NCI-H146 (cell line): ENCODE results near the gene TBC1D9.
"Not testable (repeated sequence)": the region's sequence is repeated elsewhere in the genome, so short reads cannot be mapped to it uniquely, and the experiment has no call there.

Experiments used
- DNase-seq: peaks from one replicate; lab custom pipeline; 2025; lab: John Stamatoyannopoulos, UW

Gene TBC1D9

DNA sequence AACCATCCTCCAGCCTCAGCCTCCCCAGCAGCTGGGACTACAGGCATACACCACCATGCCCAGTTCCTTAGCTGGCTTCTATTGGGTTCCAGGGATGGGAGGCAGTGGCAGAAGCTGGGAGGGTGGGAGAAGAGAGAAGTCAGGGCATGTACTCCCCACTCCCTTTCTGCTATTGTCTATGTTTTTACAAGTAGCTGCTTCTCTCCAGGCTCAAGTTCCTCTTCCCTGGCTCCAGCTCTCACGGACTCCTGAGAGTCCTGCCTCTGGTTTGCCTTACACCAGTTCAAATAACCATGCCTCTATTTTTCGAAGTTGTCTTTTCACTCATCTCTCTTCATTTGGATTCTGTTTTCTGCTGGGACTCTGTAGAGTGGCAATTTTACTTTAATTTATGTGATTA lies 2.9 kb downstream of the TBC1D9 start:
- DNase-seq = no peak

DNA sequence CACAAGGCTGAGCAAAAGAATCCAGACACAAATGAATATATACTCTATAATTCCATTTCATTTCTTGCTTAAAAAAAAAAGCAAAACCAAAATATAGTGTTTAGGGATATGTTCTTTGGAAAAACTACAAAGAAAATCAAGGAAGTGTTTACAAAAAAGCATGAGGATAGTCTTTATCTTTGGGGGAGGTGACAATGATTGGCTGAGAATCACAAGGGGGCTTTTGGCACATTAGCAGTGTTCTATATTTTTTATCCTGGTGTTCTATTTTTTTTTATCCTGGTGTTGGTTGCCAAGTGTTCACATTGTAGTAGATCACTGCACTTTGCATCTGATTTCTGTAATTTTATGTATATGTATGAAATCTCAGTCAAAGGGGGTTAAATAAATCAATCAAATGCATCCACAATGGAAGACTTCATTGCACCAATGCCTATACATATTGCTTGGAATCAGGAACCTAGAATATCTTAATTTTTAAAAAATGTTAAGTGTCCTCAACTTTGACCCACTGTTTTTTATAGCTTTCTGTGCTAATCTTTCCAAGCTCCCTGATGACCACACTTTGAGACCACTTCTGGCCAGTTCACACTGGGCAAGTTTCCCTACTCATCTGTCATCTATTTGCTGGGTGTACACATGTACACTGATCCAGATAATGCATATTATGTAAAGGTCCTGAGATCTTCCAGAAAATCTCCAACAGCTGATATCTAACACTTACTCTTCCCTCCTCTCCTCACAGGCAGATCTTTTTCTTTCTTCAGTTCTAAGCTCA lies 3.7 kb downstream of the TBC1D9 start:
- DNase-seq = no peak

DNA sequence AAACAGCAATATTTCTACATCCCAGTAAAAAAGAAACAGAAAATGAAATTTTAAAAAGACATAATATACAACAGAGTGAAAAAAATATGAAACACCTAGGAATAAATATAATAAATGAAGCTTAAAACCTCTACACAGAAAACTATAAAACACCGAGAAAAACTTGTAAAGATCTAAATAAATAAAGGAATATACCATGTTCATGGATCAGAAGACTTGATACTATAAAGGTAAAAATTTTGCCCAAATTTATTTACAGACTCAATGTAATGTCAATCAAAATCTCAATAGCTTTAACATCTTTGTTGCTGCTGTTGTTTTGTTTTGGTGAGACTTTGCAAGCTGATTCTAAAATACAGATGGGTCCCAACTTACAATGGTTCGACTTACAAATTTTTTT lies 5.7 kb downstream of the TBC1D9 start:
- DNase-seq = no peak

DNA sequence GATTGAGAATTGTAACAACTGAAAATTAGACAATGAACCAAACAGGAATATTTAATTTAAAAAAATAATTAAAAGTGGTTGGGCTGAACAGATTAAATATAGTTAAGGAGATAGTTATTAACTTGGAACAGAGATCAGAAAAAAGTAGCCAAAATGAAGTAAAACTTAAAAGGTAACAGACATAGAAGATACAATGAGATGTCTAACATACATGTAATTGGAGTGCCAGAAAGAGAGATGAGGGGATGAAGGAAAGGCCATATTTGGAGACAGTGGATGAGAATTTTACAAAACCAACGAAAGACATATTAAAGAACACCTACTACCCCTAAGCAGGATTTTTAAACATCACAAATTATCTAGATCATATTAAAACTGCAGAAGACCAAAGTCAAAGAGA lies 8.0 kb downstream of the TBC1D9 start:
- no peak for DNase-seq

DNA sequence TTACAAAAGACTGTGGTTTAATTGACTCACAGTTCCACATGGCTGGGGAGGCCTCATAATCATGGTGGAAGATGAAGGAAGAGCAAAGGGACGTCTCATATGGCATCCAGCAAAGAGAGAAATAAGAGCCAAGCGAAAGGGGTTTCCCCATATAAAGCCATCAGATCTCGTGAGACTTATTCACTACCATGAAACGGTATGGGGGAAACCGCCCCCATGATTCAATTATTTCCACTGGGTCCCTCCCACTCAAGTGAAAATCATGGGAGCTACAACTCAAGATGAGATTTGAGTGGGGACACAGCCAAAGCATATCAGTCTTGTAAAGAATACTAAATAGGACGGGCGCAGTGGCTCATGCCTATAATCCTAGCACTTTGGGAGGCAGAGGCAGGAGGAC lies 9.6 kb downstream of the TBC1D9 start:
- DNase-seq = not testable (repeated sequence)

DNA sequence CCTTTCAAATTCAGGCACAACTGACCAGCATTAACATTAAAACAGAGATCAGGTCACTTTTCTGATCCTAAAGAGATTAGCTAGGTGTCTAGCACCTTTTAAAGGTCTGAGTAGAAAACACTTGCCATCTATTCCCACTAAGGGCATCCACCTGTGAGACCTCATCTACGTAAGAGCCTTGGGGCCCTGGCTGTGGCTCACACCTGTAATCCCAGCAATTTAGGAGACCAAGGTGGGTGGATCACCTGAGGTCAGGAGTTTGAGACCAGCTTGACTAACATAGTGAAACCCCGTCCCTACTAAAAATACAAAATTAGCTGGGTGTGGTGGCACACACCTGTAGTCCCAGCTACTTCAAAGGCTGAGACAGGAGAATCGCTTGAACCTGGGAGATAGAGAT lies 11.8 kb downstream of the TBC1D9 start:
- DNase-seq = no peak

DNA sequence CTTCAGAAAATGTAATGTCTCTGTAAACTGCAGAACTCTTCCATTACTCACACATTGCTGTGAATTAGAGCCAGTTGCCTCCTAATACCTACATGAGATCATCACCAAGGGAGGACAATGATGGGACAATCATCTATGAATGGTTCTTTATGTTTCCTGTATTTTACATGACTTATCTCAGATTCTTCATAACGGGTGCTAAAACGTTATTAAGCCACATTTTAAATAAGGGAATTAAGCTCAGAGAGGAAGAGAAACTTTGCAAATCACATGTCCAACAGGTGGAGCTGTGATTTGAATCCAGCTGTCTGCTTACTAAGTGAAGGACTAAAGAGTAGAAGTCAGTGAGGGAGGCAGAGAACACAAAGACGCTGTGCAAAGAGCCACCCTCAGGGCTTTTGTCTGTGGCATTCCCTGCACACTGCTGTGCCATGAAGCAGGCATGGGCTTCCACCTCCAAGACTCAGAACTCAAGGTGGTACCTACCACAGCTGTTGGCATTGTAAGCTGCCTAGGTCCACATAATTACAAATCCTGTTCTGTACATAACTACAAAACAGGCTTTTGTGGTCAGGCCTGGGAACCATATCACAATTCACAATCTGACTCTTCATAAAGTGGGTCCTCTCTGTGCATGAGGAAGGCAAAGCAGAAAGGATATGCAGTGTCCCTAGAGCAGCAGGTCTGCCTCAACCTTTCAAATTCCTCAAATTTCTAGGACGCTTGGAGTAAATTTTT lies 12.8 kb downstream of the TBC1D9 start:
- peak; percentile 24 for DNase-seq

DNA sequence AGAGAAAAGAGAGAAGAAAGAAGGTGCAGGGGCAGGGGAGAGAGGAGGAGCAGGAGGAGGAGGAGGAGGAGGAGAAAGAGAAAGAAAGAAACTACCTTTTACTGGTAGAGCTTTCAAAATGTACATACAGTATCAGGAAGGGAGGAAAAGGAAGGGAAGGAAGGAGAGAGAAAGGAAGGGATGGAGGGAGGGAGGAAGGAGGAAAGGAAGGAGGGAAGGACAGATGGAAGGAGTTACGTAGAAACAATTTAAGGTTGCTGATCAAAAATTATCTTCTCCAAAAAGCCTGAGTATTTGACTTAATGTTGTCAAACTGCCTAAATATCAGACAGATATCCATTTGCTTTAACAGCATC lies 13.4 kb downstream of the TBC1D9 start:
- DNase-seq = no peak

DNA sequence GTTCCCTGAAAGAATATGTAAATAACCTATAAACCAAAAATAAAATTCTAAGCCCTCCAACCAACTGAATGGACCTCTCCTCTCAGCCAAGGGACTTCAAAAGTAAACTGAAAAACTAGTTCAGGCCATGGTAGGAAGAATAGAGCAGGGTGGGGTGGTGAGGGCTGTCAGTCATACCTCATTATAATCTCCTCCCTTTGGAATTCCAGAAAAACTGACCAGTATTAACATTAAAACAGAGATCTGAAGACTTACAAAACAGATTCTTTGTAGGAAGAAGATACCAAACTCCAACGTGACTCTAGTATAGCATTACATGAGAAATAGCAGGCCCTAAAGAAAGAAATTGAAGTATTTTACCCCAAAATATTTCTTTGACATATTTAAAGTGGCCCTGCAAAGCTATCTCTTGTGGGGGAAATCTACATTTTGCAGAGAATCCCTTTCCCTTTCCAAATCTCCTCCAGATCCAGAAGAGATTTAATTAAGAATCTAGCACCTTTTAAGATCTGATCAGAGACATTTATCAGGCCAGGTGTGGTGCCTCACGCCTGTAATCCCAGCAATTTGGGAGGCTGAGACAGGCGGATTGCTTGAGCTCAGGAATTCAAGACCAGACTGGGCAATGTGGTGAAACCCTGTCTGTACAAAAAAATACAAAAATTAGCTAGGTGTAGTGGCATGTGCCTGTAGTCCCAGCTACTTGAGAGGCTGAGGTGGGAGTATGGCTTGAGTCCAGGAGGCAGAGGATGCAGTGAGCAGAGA lies 15.1 kb downstream of the TBC1D9 start:
- no peak for DNase-seq

DNA sequence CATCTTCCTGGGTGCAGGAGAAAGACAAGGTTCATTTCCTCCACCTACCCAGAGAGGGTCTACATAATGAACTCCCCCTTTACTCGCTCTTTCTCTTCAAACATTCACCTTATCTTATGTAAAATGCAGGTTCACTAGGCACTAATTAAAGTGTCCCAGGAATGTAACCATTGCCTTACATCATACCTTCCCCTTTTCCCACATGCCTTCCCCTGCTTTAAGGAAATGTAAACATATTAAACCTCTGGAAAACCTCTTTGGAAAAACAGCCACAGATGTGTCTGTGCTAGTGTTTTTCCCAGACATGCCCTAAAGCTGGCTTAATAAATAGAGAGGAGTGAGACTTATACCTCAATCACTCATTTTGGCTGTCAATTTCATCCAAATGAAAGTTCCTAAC lies 15.8 kb downstream of the TBC1D9 start:
- DNase-seq = no peak

DNA sequence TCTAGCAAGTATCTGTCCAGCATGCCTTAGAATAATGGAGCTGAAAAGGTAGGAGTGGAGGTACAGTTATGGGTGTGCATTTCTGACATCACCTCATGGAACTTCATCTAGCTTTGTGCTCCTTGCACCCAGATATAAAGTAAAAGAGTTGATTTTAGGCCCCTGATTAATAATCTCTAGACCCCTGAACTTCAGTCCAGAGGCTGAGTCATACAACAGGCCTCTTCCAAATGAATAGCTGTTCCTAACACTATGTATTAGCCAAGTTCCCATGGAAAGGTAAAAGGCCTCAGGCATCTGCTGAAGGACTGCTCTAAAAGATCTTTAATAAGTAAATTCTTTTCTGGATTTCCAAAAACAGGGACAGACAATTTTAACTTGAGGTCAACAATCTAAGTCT lies 16.2 kb downstream of the TBC1D9 start:
- DNase-seq = no peak

DNA sequence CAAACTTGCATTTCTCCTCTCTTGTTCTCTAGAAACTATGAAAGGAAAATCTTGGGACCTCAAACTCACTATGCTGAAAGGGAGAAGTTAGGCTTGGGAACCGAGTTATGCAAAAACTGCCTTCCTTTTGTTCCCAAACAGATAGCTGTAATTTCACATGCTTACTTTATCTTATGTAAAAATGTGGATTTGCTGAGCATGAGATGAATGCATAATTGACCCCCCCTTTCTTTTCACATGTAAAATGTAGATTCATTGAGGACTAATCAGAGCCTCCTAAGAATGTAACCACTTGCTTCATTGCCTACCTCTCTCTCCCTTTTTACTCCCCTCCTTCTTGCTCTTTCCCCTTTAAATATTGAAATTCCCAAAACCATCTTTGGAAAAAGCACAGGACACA lies 18.0 kb downstream of the TBC1D9 start:
- no peak for DNase-seq

DNA sequence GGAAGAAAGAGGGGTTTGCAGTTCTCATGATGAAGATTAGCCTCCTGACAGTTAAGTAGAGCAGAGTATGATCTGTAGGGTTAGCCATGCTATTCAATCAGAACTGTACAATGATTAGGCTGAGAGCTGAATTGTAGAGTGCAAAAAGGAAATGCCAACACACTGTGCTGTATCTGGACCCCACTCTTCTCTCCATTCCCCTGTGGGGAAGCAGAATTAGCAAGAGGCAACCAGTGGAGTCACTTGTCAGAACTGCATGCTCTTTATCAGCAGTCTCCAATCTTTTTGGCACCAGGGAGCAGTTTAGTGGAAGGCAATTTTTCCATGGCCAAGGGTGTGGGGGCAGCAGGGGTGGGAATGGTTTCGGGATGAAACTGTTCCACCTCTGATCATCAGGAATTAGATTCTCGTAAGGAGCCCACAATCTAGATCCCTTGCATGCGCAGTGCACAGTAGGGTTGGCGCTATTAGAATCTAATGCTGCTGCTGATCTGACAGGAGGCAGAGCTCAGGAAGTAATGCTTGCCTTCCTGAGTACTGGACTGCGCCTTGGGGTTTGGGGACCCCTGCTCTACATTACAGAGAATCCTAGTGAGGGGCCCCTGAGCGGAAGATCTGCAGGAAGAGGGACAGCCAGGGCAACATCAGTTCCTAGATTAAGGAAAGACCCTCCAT lies 19.4 kb downstream of the TBC1D9 start:
- DNase-seq = no peak

DNA sequence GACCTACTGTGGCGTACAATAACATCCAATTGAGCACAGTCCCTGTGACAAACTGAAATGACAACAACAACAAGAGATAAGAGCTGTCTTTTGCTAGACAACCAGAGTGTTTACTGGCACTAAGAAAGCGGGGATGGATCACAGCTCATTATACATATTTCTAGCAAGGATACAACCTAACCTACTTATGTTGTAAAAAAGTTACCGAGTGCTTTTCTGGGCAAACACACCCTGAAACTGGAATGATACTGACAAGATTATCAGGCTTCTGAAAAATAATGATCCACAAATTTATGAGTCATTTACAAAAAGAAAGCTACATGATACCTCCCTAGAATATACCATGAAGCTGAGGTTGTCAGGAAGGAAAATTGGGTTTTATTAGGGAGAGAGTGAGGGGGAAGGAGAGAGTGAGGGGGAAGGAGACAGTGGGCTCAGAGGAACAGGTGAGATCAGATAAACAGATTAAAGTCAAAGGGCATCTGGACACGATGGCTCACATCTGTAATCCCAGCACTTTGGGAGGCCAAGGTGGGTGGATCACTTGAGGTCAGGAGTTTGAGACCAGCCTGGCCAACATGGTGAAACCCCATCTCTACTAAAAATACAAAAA lies 20.3 kb downstream of the TBC1D9 start:
- no peak for DNase-seq

DNA sequence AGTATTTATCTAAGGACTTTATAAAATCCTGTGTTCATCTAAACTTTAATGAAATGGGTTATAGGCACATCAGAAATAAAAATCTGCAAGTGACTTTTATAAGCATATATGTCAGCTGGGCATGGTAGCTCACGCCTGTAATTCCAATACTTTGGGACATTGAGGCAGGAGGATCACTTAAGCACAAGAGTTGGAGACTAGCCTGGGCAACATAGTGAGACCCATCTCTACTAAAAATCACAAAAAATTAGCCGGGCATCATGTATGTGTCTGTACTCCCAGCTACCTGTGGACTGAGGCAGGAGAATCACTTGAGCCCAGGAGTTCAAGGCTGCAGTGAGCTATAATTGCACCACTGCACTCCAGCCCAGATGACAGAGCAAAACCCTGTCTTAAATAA lies 20.9 kb downstream of the TBC1D9 start:
- DNase-seq = no peak

DNA sequence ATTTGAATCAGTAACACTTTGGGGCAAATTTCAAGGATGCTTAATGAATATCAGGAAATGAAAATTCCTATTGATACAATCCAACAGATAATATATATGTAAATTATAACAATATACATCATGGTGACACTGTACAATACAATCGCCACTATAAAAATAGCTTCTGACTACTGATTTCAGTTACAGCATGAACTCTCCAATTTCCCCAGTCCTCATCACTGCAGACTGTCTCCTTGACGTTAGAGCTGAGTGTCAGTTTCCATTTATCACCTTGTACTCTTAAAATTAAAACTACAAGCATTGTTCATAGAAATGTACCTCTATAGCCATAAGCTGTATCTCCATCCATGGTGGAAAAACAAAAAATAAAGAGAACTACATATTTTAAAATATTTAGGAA lies 23.4 kb downstream of the TBC1D9 start:
- DNase-seq = no peak

DNA sequence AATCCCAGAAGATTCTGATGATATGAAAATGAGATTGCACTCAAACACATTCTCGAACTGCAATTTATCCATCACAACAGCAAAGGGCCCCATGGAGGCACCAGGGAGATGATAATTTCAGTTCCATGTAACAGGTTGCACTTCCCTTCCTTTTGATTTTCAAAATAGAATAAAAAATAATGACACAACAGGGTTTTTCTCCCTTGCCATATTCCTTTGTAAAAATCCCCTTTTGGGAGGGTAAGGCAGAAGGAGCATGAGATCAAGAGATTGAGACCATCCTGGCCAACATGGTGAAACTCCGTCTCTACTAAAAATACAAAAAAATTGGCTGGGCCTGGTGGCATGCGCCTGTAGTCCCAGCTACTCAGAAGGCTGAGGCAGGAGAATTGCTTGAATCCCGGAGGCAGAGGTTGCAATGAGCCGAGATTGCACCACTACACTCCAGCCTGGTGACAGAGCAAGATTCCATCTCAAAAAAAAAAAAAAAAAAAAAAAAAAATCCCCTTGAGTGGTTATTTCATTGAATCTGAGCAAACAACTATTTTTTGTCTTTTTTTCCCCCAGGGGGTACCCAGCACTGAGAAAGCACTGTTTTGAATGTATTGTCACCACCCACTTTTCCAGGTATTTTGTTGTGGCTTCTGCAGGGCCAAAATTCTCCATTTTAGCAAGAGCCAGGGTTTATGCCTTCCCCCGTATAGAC lies 26.7 kb downstream of the TBC1D9 start:
- no peak for DNase-seq

DNA sequence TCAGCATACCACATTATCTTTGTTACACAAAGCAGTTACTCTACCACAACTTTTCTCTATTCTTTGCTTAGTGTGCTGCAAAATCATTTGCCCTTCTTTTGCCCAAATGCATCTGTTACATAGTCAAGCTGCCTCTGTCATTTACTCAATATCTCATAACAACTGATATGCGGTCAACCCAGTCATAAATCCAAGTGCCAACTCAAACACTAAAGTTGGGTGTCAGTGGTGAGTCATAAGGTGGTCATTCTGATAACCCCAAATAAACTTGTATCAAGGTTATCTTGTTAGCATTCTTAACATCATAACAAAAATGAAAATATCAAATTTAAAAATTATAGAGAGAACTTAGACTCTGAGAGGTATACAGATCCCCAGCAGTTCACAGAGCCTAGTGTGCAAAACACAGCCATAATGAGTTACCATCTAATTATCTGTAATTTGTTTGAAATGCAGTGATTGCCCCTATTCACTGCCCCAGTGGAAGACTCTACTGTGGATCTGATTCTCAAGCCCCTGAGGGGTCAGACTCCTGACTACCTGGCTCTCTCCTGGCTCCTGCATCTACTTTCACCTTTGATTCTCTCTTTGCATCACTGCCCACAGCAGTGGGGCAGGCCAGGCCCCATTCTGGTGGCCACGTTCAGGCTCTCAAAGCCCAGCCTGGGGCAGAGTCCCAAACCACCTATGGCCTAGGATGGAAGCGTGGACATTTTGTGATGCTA lies 29.2 kb downstream of the TBC1D9 start:
- no peak for DNase-seq

DNA sequence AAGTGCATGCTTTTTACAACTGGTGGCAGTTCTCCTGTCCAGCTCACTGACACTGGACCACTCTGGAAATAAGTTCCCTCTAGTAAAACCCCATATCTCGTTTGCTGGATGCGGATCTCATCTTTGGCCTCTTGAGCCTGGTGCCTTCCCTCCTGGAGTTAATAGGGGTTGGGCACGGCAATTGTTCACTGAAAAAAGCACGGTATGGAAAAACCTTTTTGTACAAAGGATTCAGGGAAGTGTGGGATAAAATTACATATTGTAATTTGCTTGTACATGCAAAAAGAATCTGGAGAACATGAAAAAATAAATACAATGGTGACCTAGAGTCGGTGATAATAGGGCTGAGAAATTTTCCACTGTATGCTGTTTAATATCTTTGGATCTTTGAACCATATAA lies 30.6 kb downstream of the TBC1D9 start:
- DNase-seq = no peak

DNA sequence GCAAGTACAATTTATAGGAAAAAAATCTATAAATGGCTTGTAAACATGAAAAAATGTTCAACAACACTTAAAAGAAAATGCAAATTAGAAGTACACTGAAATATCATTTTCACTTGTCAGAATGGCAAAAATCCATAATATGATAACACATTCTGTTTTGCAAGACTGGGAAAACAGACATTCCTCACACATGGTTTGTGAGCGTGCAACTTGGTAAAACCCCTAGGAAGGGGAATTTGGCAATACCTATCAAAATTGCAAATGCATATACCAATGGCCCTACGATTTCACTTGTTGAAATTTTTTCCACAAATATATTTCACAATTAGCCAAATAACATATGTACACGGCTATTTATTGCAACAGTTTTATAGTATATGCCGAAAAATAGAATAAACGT lies 31.4 kb downstream of the TBC1D9 start:
- no peak for DNase-seq
